Measurements from ENCODE around the gene CCDC183. TPM values are rescaled to one million over a fixed set of nuclear protein-coding genes. Genes with fewer than 3 reads are reported as not detected.
"Not testable (repeated sequence)": the region's sequence is repeated elsewhere in the genome, so short reads cannot be mapped to it uniquely, and the experiment has no call there.

Gene CCDC183
- total and polyA plus RNA-seq, 9 donors, result 0.47 to 11.8 (median 5.7) TPM

GRCh38 chr9:136835932-136836904 lies 40.1 kb downstream of the CCDC183 start:
- intact Hi-C loops (cut with DNase I), result no loop called here
- Histone ChIP-seq H3K36me3 (no peaks in the 10 kb centered on the region), H3K4me1 (ENCODE audit: insufficient read depth) (no peaks in the 10 kb centered on the region), H3K4me3 (no peak overlapping the region), H3K27ac (no peak overlapping the region), H3K9me3 (no peaks in the 10 kb centered on the region), H3K27me3 (no peaks in the 10 kb centered on the region)
- DNase-seq, result no peak
- 80 to 89% (median 87%) methylated on average over 21 of the region's 21 CpGs for WGBS, 3 donors
- TF ChIP-seq CTCF (IDR thresholded peaks at IDR 0.05) (no peak), EP300 (IDR thresholded peaks at IDR 0.05) (no peak)

GRCh38 chr9:136837146-136837855 lies 41.2 kb downstream of the CCDC183 start:
- no peak for TF ChIP-seq EP300 (IDR thresholded peaks at IDR 0.05)
- Histone ChIP-seq H3K27me3 (no peaks in the 10 kb centered on the region), H3K4me1 (ENCODE audit: insufficient read depth) (peaks cover 2% of the 10 kb centered on the region), H3K4me3 (no peak overlapping the region), H3K9me3 (no peaks in the 10 kb centered on the region), H3K36me3 (no peaks in the 10 kb centered on the region), H3K27ac (no peak overlapping the region)
- no peak for DNase-seq
- 86 to 89% (median 87%) methylated on average over 12 to 27 of the region's 27 CpGs for WGBS, 3 donors
- intact Hi-C loops (cut with DNase I), result no loop called here

GRCh38 chr9:136837856-136838277 lies 41.7 kb downstream of the CCDC183 start:
- H3K9me3 ChIP-seq; H3K27ac ChIP-seq; H3K27me3 ChIP-seq; DNase-seq; H3K4me3 ChIP-seq; H3K4me1 ChIP-seq (ENCODE audit: insufficient read depth); intact Hi-C loops (cut with DNase I); H3K36me3 ChIP-seq: not testable (repeated sequence)
- WGBS, 3 donors, result 85 to 89% (median 88%) methylated on average over 14 to 15 of the region's 15 CpGs

- intact Hi-C loops (cut with DNase I), result no loop called here
- no peak for DNase-seq
- H3K36me3 ChIP-seq, result no peaks in the 10 kb centered on the region
- H3K4me3 ChIP-seq, result no peak overlapping the region
- no peaks in the 10 kb centered on the region for H3K9me3 ChIP-seq
- no peaks in the 10 kb centered on the region for H3K27me3 ChIP-seq
- H3K4me1 ChIP-seq (ENCODE audit: insufficient read depth), result peaks cover 5% of the 10 kb centered on the region
- no peak overlapping the region for H3K27ac ChIP-seq
- WGBS, 3 donors, result 75 to 80% (median 80%) methylated on average over 27 to 29 of the region's 29 CpGs
- no peak for TF ChIP-seq EP300 (IDR thresholded peaks at IDR 0.05)
- no peak for TF ChIP-seq POLR2A (IDR thresholded peaks at IDR 0.05)
- TF ChIP-seq CTCF (IDR thresholded peaks at IDR 0.05), result no peak
Observed at GRCh38 chr9:136838314-136839228, 42.4 kb downstream of the CCDC183 start.
